ENCODE results near the gene YDJC. TPM values are rescaled to one million over a fixed set of nuclear protein-coding genes. Genes with fewer than 3 reads are reported as not detected.

Gene YDJC
- total and polyA plus RNA-seq, 2 of the 13 experiments (the other 11 are each of a cell fraction or from before 2014, with no cell fraction given): 15.3 to 32.0 TPM

DNA sequence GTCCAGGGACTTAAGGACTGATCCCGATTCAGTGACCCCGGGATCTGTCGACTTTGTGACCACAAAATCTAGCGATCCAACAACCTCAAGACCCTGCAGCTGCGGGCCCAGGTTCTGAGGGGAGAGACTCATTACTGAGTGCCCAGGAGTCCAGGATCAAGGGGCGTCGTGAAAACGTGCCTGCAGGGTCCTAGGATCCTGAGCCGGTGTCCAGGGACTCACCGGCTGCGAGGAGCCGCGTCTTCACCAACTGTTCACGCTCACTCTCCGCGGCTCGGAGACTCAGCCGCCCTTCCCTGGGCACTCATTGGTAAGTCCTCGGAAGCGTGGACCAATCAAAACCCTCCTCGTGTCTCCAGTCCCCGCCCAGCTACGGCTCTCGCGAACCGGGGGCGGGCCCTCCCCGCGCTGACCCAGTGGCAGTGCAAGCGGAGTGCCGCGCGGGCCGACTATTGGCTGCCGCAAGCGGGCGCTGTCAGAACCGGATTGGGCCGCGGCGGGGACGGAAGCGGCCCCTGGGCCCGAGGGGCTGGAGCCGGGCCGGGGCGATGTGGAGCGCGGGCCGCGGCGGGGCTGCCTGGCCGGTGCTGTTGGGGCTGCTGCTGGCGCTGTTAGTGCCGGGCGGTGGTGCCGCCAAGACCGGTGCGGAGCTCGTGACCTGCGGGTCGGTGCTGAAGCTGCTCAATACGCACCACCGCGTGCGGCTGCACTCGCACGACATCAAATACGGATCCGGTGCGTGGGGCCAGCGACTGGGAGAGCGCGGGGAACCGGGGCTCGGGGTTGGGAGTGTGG, 12.2 kb upstream of the YDJC start, which contains the start of gene SDF2L1 (continued):
- TF ChIP-seq, protein P1, sequence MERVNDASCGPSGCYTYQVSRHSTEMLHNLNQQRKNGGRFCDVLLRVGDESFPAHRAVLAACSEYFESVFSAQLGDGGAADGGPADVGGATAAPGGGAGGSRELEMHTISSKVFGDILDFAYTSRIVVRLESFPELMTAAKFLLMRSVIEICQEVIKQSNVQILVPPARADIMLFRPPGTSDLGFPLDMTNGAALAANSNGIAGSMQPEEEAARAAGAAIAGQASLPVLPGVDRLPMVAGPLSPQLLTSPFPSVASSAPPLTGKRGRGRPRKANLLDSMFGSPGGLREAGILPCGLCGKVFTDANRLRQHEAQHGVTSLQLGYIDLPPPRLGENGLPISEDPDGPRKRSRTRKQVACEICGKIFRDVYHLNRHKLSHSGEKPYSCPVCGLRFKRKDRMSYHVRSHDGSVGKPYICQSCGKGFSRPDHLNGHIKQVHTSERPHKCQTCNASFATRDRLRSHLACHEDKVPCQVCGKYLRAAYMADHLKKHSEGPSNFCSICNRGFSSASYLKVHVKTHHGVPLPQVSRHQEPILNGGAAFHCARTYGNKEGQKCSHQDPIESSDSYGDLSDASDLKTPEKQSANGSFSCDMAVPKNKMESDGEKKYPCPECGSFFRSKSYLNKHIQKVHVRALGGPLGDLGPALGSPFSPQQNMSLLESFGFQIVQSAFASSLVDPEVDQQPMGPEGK (CRISPR knock-in tag; IDR thresholded peaks at IDR 0.05): 0 out of 2 replicates have a peak, but pooled peaks have one; percentile 16
- TF ChIP-seq SNAI1 (CRISPR knock-in tag; IDR thresholded peaks at IDR 0.05; ENCODE audit: borderline replicate concordance) (no peak), TAF15 (IDR thresholded peaks at IDR 0.05; ENCODE audit: low read depth, low read length, poor library complexity, severe bottlenecking) (no peak), ZNF788 (CRISPR knock-in tag; IDR thresholded peaks at IDR 0.05; ENCODE audit: borderline replicate concordance) (peak; percentile 35; the same call in 1 of the 2 replicates), CCDC6 (CRISPR knock-in tag; IDR thresholded peaks at IDR 0.05) (peak; percentile 76; the same call in 1 of the 2 replicates), POLR2AphosphoS2 (IDR thresholded peaks at IDR 0.05; ENCODE audit: low read depth, low read length) (0 out of 2 replicates have a peak, but pooled peaks have one; percentile 65), ZNF570 (CRISPR knock-in tag; IDR thresholded peaks at IDR 0.05; ENCODE audit: borderline replicate concordance) (no peak), BORCS8-MEF2B (CRISPR knock-in tag; IDR thresholded peaks at IDR 0.05) (peak; percentile 18; the same call in 1 of the 2 replicates), NR2C2 (CRISPR knock-in tag; IDR thresholded peaks at IDR 0.05; ENCODE audit: borderline replicate concordance) (peak; percentile 43; the same call in 1 of the 2 replicates), SAP130 (CRISPR knock-in tag; IDR thresholded peaks at IDR 0.05; ENCODE audit: low read depth) (peak; percentile 91), ZNF83 (CRISPR knock-in tag; IDR thresholded peaks at IDR 0.05; ENCODE audit: borderline replicate concordance) (peak; percentile 27), MYC (CRISPR knock-in tag; IDR thresholded peaks at IDR 0.05; ENCODE audit: borderline replicate concordance) (peak; percentile 69; the same call in 1 of the 2 replicates), ZNF577 (CRISPR knock-in tag; IDR thresholded peaks at IDR 0.05; ENCODE audit: borderline replicate concordance, low read depth) (no peak), GATAD1 (CRISPR knock-in tag; IDR thresholded peaks at IDR 0.05) (peak; percentile 65; the same call in 1 of the 2 replicates), KMT2B (CRISPR knock-in tag; IDR thresholded peaks at IDR 0.05) (peak; percentile 52; the same call in 1 of the 2 replicates), ZNF816 (CRISPR knock-in tag; IDR thresholded peaks at IDR 0.05; ENCODE audit: borderline replicate concordance) (no peak), ZNF264 (CRISPR knock-in tag; IDR thresholded peaks at IDR 0.05) (peak; percentile 41; the same call in 1 of the 2 replicates), GPN1 (CRISPR knock-in tag; IDR thresholded peaks at IDR 0.05; ENCODE audit: borderline replicate concordance) (peak; percentile 34; the same call in 1 of the 2 replicates), U2AF2 (IDR thresholded peaks at IDR 0.05; ENCODE audit: low read depth, low read length) (no peak), TGIF2 (CRISPR knock-in tag; IDR thresholded peaks at IDR 0.05) (0 out of 2 replicates have a peak, but pooled peaks have one; percentile 42)
- TF ChIP-seq, protein P2, sequence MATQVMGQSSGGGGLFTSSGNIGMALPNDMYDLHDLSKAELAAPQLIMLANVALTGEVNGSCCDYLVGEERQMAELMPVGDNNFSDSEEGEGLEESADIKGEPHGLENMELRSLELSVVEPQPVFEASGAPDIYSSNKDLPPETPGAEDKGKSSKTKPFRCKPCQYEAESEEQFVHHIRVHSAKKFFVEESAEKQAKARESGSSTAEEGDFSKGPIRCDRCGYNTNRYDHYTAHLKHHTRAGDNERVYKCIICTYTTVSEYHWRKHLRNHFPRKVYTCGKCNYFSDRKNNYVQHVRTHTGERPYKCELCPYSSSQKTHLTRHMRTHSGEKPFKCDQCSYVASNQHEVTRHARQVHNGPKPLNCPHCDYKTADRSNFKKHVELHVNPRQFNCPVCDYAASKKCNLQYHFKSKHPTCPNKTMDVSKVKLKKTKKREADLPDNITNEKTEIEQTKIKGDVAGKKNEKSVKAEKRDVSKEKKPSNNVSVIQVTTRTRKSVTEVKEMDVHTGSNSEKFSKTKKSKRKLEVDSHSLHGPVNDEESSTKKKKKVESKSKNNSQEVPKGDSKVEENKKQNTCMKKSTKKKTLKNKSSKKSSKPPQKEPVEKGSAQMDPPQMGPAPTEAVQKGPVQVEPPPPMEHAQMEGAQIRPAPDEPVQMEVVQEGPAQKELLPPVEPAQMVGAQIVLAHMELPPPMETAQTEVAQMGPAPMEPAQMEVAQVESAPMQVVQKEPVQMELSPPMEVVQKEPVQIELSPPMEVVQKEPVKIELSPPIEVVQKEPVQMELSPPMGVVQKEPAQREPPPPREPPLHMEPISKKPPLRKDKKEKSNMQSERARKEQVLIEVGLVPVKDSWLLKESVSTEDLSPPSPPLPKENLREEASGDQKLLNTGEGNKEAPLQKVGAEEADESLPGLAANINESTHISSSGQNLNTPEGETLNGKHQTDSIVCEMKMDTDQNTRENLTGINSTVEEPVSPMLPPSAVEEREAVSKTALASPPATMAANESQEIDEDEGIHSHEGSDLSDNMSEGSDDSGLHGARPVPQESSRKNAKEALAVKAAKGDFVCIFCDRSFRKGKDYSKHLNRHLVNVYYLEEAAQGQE (IDR thresholded peaks at IDR 0.05; ENCODE audit: borderline replicate concordance in 1 of 2, low read depth in 1 of 2, low read length in 2 of 2): no peak
- TF ChIP-seq, protein P3, sequence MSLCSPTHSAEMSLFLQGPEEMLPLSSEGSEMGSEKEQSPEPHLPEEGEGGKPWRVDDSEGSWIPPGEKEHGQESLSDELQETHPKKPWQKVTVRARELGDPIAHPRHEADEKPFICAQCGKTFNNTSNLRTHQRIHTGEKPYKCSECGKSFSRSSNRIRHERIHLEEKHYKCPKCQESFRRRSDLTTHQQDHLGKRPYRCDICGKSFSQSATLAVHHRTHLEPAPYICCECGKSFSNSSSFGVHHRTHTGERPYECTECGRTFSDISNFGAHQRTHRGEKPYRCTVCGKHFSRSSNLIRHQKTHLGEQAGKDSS (CRISPR knock-in tag; IDR thresholded peaks at IDR 0.05; ENCODE audit: borderline replicate concordance, low read depth): 0 out of 2 replicates have a peak, but pooled peaks have one; percentile 18
